ENCODE results near the gene FOXS1. TPM values are rescaled to one million over a fixed set of nuclear protein-coding genes. Genes with fewer than 3 reads are reported as not detected.

The FOXS1 gene
- polyA plus RNA-seq, 3 donors, result not detected

GRCh38 chr20:31823360-31824124 lies 21.9 kb downstream of the FOXS1 start:
- Mint-ChIP-seq H3K36me3 (no peaks in the 10 kb centered on the region), H3K27me3 (ENCODE audit: low read depth in 3 of 3) (peaks cover 2 to 8% (median 5%) of the 10 kb centered on the region in 3 donors), H3K9me3 (peaks cover 0 to 2% (median 0%) of the 10 kb centered on the region in 7 donors), H3K4me1 (peaks cover 4% of the 10 kb centered on the region), H3K27ac (no peak overlapping the region), H3K4me3 (no peak overlapping the region)
- no peak overlapping the region for H3K9ac ChIP-seq (ENCODE audit: insufficient read depth, low read length, poor library complexity, severe bottlenecking)
- H4K20me1 ChIP-seq (ENCODE audit: insufficient read depth, low read length), result no peaks in the 10 kb centered on the region
- H3K4me3 ChIP-seq (replicated peaks in 1 of 3; ENCODE audit: low read depth in 2 of 3, low read length in 3 of 3), result no peak overlapping the region
- peaks cover 3 to 9% of the 10 kb centered on the region in 2 donors for H3K4me1 ChIP-seq (ENCODE audit: control insufficient read depth in 1 of 2, insufficient read depth in 2 of 2, low read length in 2 of 2)
- no peak for TF ChIP-seq CTCF (IDR thresholded peaks at IDR 0.05)
- H2AFZ ChIP-seq (ENCODE audit: insufficient read depth, low read depth, low read length, poor library complexity, severe bottlenecking), result no peak overlapping the region
- H3K36me3 ChIP-seq (replicated peaks in 1 of 2; ENCODE audit: control insufficient read depth in 1 of 2, insufficient read depth in 2 of 2, low read length in 2 of 2), result no peaks in the 10 kb centered on the region
- intact Hi-C loops (cut with micrococcal nuclease), result loop anchor here (1.0 to 10.0 kb wide), 4 partner anchors 21 to 211 kb away; partner anchors contain the start of genes FOXS1 (in 1 of the 2) and PDRG1 (in 1 of the 2)
- peaks cover 0 to 6% of the 10 kb centered on the region in 2 donors for H3K27me3 ChIP-seq (ENCODE audit: control insufficient read depth in 2 of 2, insufficient read depth in 2 of 2, low read length in 2 of 2)
- no peaks in the 10 kb centered on the region for H3K79me2 ChIP-seq (ENCODE audit: insufficient read depth, low read length)
- DNase-seq, result no peak
- no peaks in the 10 kb centered on the region for H3K9me3 ChIP-seq (replicated peaks in 1 of 2; ENCODE audit: control insufficient read depth in 1 of 2, insufficient read depth in 1 of 2, low read length in 2 of 2)
- no peak overlapping the region for H3K27ac ChIP-seq (ENCODE audit: low read depth in 1 of 2, low read length in 2 of 2)
- WGBS (ENCODE audit: insufficient coverage), result 69% methylated on average over 14 of the region's 14 CpGs
- H3K4me2 ChIP-seq (replicated peaks; ENCODE audit: extremely low read depth, low read length, poor library complexity, severe bottlenecking), result no peak overlapping the region

- no peak overlapping the region for H3K27ac ChIP-seq (ENCODE audit: low read depth in 1 of 2, low read length in 2 of 2)
- intact Hi-C loops (cut with micrococcal nuclease), result loop anchor here (1.0 to 10.0 kb wide), 4 partner anchors 22 to 212 kb away; partner anchors contain the start of genes FOXS1 (in 1 of the 2) and PDRG1 (in 1 of the 2)
- H3K27ac Mint-ChIP-seq, result no peak overlapping the region
- peak overlapping the region; percentile 32 for H3K9ac ChIP-seq (ENCODE audit: insufficient read depth, low read length, poor library complexity, severe bottlenecking)
- no peak overlapping the region for H3K4me3 ChIP-seq (replicated peaks in 1 of 3; ENCODE audit: low read depth in 2 of 3, low read length in 3 of 3)
- peak overlapping the region; percentile 74 for H2AFZ ChIP-seq (ENCODE audit: insufficient read depth, low read depth, low read length, poor library complexity, severe bottlenecking)
- H3K9me3 Mint-ChIP-seq, result peaks cover 0 to 2% (median 0%) of the 10 kb centered on the region in 7 donors
- WGBS (ENCODE audit: insufficient coverage), result 3% methylated on average over 16 of the region's 29 CpGs
- H3K4me1 ChIP-seq (ENCODE audit: control insufficient read depth in 1 of 2, insufficient read depth in 2 of 2, low read length in 2 of 2), result peaks cover 3 to 9% of the 10 kb centered on the region in 2 donors
- peaks cover 4% of the 10 kb centered on the region for H3K4me1 Mint-ChIP-seq
- peak; percentile 98 for TF ChIP-seq CTCF (IDR thresholded peaks at IDR 0.05)
- no peaks in the 10 kb centered on the region for H3K36me3 Mint-ChIP-seq
- no peaks in the 10 kb centered on the region for H3K9me3 ChIP-seq (replicated peaks in 1 of 2; ENCODE audit: control insufficient read depth in 1 of 2, insufficient read depth in 1 of 2, low read length in 2 of 2)
- H3K4me2 ChIP-seq (replicated peaks; ENCODE audit: extremely low read depth, low read length, poor library complexity, severe bottlenecking), result peak overlapping the region; percentile 17
- no peaks in the 10 kb centered on the region for H3K79me2 ChIP-seq (ENCODE audit: insufficient read depth, low read length)
- H3K4me3 Mint-ChIP-seq, result peak overlapping the region; percentile 24 to 74
- H3K27me3 ChIP-seq (ENCODE audit: control insufficient read depth in 2 of 2, insufficient read depth in 2 of 2, low read length in 2 of 2), result peaks cover 0 to 6% of the 10 kb centered on the region in 2 donors
- no peaks in the 10 kb centered on the region for H3K36me3 ChIP-seq (replicated peaks in 1 of 2; ENCODE audit: control insufficient read depth in 1 of 2, insufficient read depth in 2 of 2, low read length in 2 of 2)
- peak; percentile 54 to 68 (median 60) for DNase-seq
- no peaks in the 10 kb centered on the region for H4K20me1 ChIP-seq (ENCODE audit: insufficient read depth, low read length)
- H3K27me3 Mint-ChIP-seq (ENCODE audit: low read depth in 3 of 3), result peaks cover 2 to 8% (median 3%) of the 10 kb centered on the region in 3 donors
Measured at GRCh38 chr20:31822421-31823330, 22.7 kb downstream of the FOXS1 start.

Data from CD14-positive monocyte (primary cell).